NCI-H1436 (cell line): ENCODE results near the gene TNFRSF21.
"Not testable (repeated sequence)": the region's sequence is repeated elsewhere in the genome, so short reads cannot be mapped to it uniquely, and the experiment has no call there.

Source experiments
- DNase-seq: peaks from one replicate; lab custom pipeline; 2025; lab: John Stamatoyannopoulos, UW

TNFRSF21 gene

GRCh38 chr6:47252633-47253032 is 57.1 kb downstream of the TNFRSF21 start:
- DNase-seq, result no peak

GRCh38 chr6:47251396-47251795 is 58.3 kb downstream of the TNFRSF21 start:
- no peak for DNase-seq

GRCh38 chr6:47250302-47250701 is 59.4 kb downstream of the TNFRSF21 start:
- DNase-seq, result no peak

GRCh38 chr6:47248446-47248845 is 61.3 kb downstream of the TNFRSF21 start:
- DNase-seq, result no peak

GRCh38 chr6:47247227-47247797 is 62.4 kb downstream of the TNFRSF21 start:
- DNase-seq, result no peak

GRCh38 chr6:47246551-47246950 is 63.2 kb downstream of the TNFRSF21 start:
- no peak for DNase-seq

- DNase-seq, result no peak
Measured at GRCh38 chr6:47245745-47246371, 63.8 kb downstream of the TNFRSF21 start.

GRCh38 chr6:47242483-47243386 is 67.0 kb downstream of the TNFRSF21 start:
- peak; percentile 51 for DNase-seq

GRCh38 chr6:47241742-47242482 is 67.8 kb downstream of the TNFRSF21 start:
- DNase-seq, result no peak

- no peak for DNase-seq
Measured at GRCh38 chr6:47240277-47240890, 69.3 kb downstream of the TNFRSF21 start.

- DNase-seq, result no peak
Measured at GRCh38 chr6:47239546-47239945, 70.2 kb downstream of the TNFRSF21 start.

GRCh38 chr6:47238456-47238995 is 71.2 kb downstream of the TNFRSF21 start:
- DNase-seq, result no peak

GRCh38 chr6:47237196-47237595 is 72.5 kb downstream of the TNFRSF21 start:
- DNase-seq, result no peak

GRCh38 chr6:47235964-47236760 is 73.5 kb downstream of the TNFRSF21 start:
- no peak for DNase-seq

GRCh38 chr6:47235421-47235820 is 74.3 kb downstream of the TNFRSF21 start:
- DNase-seq, result no peak

GRCh38 chr6:47234266-47234933 is 75.3 kb downstream of the TNFRSF21 start:
- DNase-seq, result no peak

- no peak for DNase-seq
Measured at GRCh38 chr6:47231151-47231550, 78.6 kb downstream of the TNFRSF21 start.

- DNase-seq, result no peak
Measured at GRCh38 chr6:47230579-47230978, 79.1 kb downstream of the TNFRSF21 start.

- DNase-seq, result no peak
Measured at GRCh38 chr6:47229255-47229654, 80.5 kb downstream of the TNFRSF21 start.

- DNase-seq, result not testable (repeated sequence)
Measured at GRCh38 chr6:47228093-47228492, 81.6 kb downstream of the TNFRSF21 start.
